Keratinocyte (primary cell): ENCODE measurements around the gene ACACB. TPM values are rescaled to one million over a fixed set of nuclear protein-coding genes. Genes with fewer than 3 reads are reported as not detected.

Source experiments
- DNase-seq: peaks from one replicate; pipeline ENCODE4 v3.0.0-alpha.2; 2011; ENCODE audit warnings: low read depth, missing footprints, low spot score
- FAIRE-seq: peaks from 2 replicates; lab custom pipeline; 2011; peaks lifted over from hg19 to GRCh38; lab: Jason Lieb, UNC
- H2AFZ ChIP-seq: 2 replicates; pipeline ENCODE4 v1.6.0; 2012; ENCODE audit warnings: low read length, control low read depth, inconsistent platforms; ENCODE audit not compliant: control insufficient read depth
- H3K27ac ChIP-seq: 2 replicates; pipeline ENCODE4 v1.5.1; 2011; ENCODE audit warnings: low read length; ENCODE audit not compliant: control insufficient read depth, insufficient read depth
- H3K27me3 ChIP-seq: 3 replicates; pipeline ENCODE4 v1.6.0; 2011; ENCODE audit warnings: low read length; ENCODE audit not compliant: control insufficient read depth, insufficient read depth; ENCODE audit errors: extremely low read depth
- H3K36me3 ChIP-seq, 2 experiments: 2 replicates in 1 of 2; 3 replicates in 1 of 2; pipeline ENCODE4 v1.5.1; 2011; ENCODE audit warnings: low read length in 2 of 2, mild to moderate bottlenecking in 1 of 2; ENCODE audit not compliant: control insufficient read depth in 2 of 2, insufficient read depth in 2 of 2; ENCODE audit errors: extremely low read depth in 1 of 2
- H3K4me1 ChIP-seq: 3 replicates; pipeline ENCODE4 v1.5.1; 2011; ENCODE audit warnings: low read length; ENCODE audit not compliant: control insufficient read depth, insufficient read depth; ENCODE audit errors: extremely low read depth
- H3K4me2 ChIP-seq: 3 replicates; pipeline ENCODE4 v1.6.0; 2011; ENCODE audit warnings: low read depth, low read length; ENCODE audit not compliant: control insufficient read depth, insufficient read depth; ENCODE audit errors: extremely low read depth
- H3K4me3 ChIP-seq, 3 experiments: fragments of 200-600 bp in 1 of 3; sonication (generic) in 1 of 3; 2 replicates in 2 of 3; 3 replicates in 1 of 3; pipeline ENCODE4 v1.5.1; 2011 to 2016; ENCODE audit warnings: low read length in 3 of 3, mild to moderate bottlenecking in 3 of 3, control low read depth in 2 of 3, inconsistent platforms in 1 of 3, low read depth in 1 of 3, mixed read lengths in 1 of 3, mixed run types in 1 of 3, moderate library complexity in 1 of 3; ENCODE audit not compliant: control insufficient read depth in 2 of 3, insufficient read depth in 2 of 3; ENCODE audit errors: extremely low read depth in 1 of 3
- H3K79me2 ChIP-seq: 2 replicates; pipeline ENCODE4 v1.6.0; 2012; ENCODE audit warnings: low read length; ENCODE audit not compliant: control insufficient read depth, insufficient read depth
- H3K9ac ChIP-seq: 3 replicates; pipeline ENCODE4 v1.6.0; 2011; ENCODE audit warnings: low read length; ENCODE audit not compliant: control insufficient read depth, insufficient read depth; ENCODE audit errors: extremely low read depth
- H3K9me1 ChIP-seq: 3 replicates; pipeline ENCODE4 v1.6.0; 2011; ENCODE audit warnings: low read length; ENCODE audit not compliant: control insufficient read depth, insufficient read depth; ENCODE audit errors: extremely low read depth
- H3K9me3 ChIP-seq: 2 replicates; pipeline ENCODE4 v1.5.1; 2012; ENCODE audit warnings: low read depth, low read length; ENCODE audit not compliant: control insufficient read depth
- H4K20me1 ChIP-seq: 3 replicates; pipeline ENCODE4 v1.6.0; 2011; ENCODE audit warnings: low read length; ENCODE audit not compliant: control insufficient read depth, insufficient read depth; ENCODE audit errors: extremely low read depth
- CTCF ChIP-seq, 3 experiments: IDR thresholded peaks in 1 of 3; conservative IDR thresholded peaks in 1 of 3; optimal IDR thresholded peaks in 1 of 3; 2 replicates in 2 of 3; 3 replicates in 1 of 3; pipeline versions ENCODE3 to v1.5.1; 2011; ENCODE audit warnings: low read length in 3 of 3, mild to moderate bottlenecking in 3 of 3, moderate library complexity in 2 of 3, control low read depth in 1 of 3, inconsistent platforms in 1 of 3; ENCODE audit not compliant: insufficient read depth in 2 of 3; ENCODE audit errors: extremely low read depth in 1 of 3
- EZH2 ChIP-seq: IDR thresholded peaks from one replicate; pipeline ENCODE4 v1.6.1; 2012; ENCODE audit warnings: inconsistent platforms, mild to moderate bottlenecking, low read length, moderate library complexity
- dilution Hi-C: fragments of 300-500 bp; cut with MboI; formaldehyde crosslinking; loops from one replicate; pipeline ENCODE4 v1.7.0; 2020; ENCODE audit warnings: low sequenced_read_pairs; ENCODE audit not compliant: extremely low pct_ligation_motif_present
- polyA plus RNA-seq, 5 experiments: library from polyadenylated mRNA; depleted of rRNA in 3 of 5; stranded (reverse) in 3 of 5; stranded (forward) in 1 of 5; unstranded in 1 of 5; fragments of >200 nt; gene quantifications; 1 replicate in 1 of 5; 2 replicates in 3 of 5; 3 replicates in 1 of 5; pipeline versions ENCODE4 v1.2.1 to v1.2.3, GENCODE V29; 2011 to 2012; ENCODE audit warnings: missing spikeins in 2 of 5, low read depth in 1 of 5, low replicate concordance in 1 of 5

Gene ACACB
- polyA plus RNA-seq, 1 donor (not counting 4 experiments of a cell fraction or from before 2014, with no cell fraction given) = 1.3 TPM

GRCh38 chr12:109247831-109248654, 131.7 kb downstream of the ACACB start:
- Histone ChIP-seq H3K27ac (no peak overlapping the region), H3K79me2 (no peaks in the 10 kb centered on the region), H3K27me3 (no peaks in the 10 kb centered on the region), H4K20me1 (no peaks in the 10 kb centered on the region), H3K9me1 (no peaks in the 10 kb centered on the region), H3K4me2 (no peak overlapping the region), H3K4me3 (no peak overlapping the region), H3K36me3 (no peaks in the 10 kb centered on the region), H3K9me3 (no peaks in the 10 kb centered on the region), H3K9ac (no peak overlapping the region), H2AFZ (no peak overlapping the region), H3K4me1 (no peaks in the 10 kb centered on the region)
- DNase-seq (no peak), FAIRE-seq (no peak)
- TF ChIP-seq CTCF (optimal IDR thresholded peaks at IDR 0.05 in 1 of 3, IDR thresholded peaks at IDR 0.05 in 1 of 3, conservative IDR thresholded peaks at IDR 0.05 in 1 of 3; ENCODE audit: extremely low read depth in 1 of 3, insufficient read depth in 2 of 3, low read length in 3 of 3) = no peak
- TF ChIP-seq EZH2 = no peak
- dilution Hi-C loops = no loop called here

GRCh38 chr12:109250523-109250922, 134.1 kb downstream of the ACACB start:
- no peak overlapping the region for H3K27ac ChIP-seq
- H3K9me3 ChIP-seq = peaks cover 3% of the 10 kb centered on the region
- H2AFZ ChIP-seq = no peak overlapping the region
- no peak overlapping the region for H3K4me2 ChIP-seq
- TF ChIP-seq CTCF (optimal IDR thresholded peaks at IDR 0.05 in 1 of 3, IDR thresholded peaks at IDR 0.05 in 1 of 3, conservative IDR thresholded peaks at IDR 0.05 in 1 of 3; ENCODE audit: extremely low read depth in 1 of 3, insufficient read depth in 2 of 3, low read length in 3 of 3) (no peak), EZH2 (no peak)
- no peaks in the 10 kb centered on the region for H3K79me2 ChIP-seq
- no peaks in the 10 kb centered on the region for H3K4me1 ChIP-seq
- dilution Hi-C loops = no loop called here
- H3K27me3 ChIP-seq = no peaks in the 10 kb centered on the region
- H3K9me1 ChIP-seq = no peaks in the 10 kb centered on the region
- no peaks in the 10 kb centered on the region for H4K20me1 ChIP-seq
- DNase-seq (no peak), FAIRE-seq (no peak)
- H3K36me3 ChIP-seq = no peaks in the 10 kb centered on the region
- H3K9ac ChIP-seq = no peak overlapping the region
- no peak overlapping the region for H3K4me3 ChIP-seq
